Measurements from ENCODE around the gene STS. TPM values are rescaled to one million over a fixed set of nuclear protein-coding genes. Genes with fewer than 3 reads are reported as not detected.
A peak's percentile ranks its signal among the peaks of the same experiment; 100 is the strongest.

The STS gene
- total and polyA plus RNA-seq, 2 of the 4 experiments (the other 2 are of a cell fraction): 2.6 to 3.4 TPM

DNA sequence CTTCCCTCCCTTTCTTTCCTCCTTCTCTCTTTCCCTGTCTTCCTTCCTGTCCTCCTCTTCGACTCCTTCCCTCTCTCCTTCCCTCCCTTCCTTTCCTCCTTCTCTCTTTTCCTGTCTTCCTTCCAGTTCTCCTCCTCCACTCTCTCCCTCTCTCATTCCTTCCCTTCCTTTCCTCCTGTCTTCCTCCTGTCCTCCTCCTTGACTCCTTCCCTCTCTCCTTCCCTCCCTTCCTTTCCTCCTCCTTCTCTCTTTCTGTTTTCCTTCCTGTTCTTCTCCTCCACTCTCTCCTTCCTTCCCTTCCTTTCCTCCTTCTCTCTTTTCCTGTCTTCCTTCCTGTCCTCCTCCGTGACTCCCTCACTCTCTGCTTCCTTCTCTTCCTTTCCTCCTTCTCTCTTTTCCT lies 5.7 kb downstream of the STS start:
- Histone ChIP-seq H2BK20ac (ENCODE audit: low read depth, low read length) (no peak overlapping the region), H3K14ac (replicated peaks; ENCODE audit: low read depth, low read length) (no peak overlapping the region), H3K36me3 (ENCODE audit: control insufficient read depth, insufficient read depth, low read length) (no peaks in the 10 kb centered on the region), H3K27ac (ENCODE audit: insufficient read depth, low read length) (no peak overlapping the region), H3K4me1 (ENCODE audit: control insufficient read depth, insufficient read depth, low read length) (no peaks in the 10 kb centered on the region; the same call in 1 of the 2 replicates), H2BK15ac (ENCODE audit: low read depth, low read length) (no peak overlapping the region), H3K9me1 (ENCODE audit: insufficient read depth, low read length) (no peaks in the 10 kb centered on the region), H2BK5ac (ENCODE audit: low read depth, low read length, poor library complexity, severe bottlenecking) (no peak overlapping the region), H3K27me3 (ENCODE audit: control insufficient read depth, insufficient read depth, low read length) (peaks cover 6% of the 10 kb centered on the region; the same call in 1 of the 2 replicates), H2BK120ac (ENCODE audit: low read depth, low read length) (no peak overlapping the region), H3K79me1 (ENCODE audit: low read depth in 1 of 2, low read length in 2 of 2) (no peaks in the 10 kb centered on the region; a peak in 1 of 4 replicates), H3K4ac (ENCODE audit: low read depth, low read length) (no peak overlapping the region), H4K8ac (ENCODE audit: low read depth in 2 of 2, low read length in 2 of 2) (no peak overlapping the region), H3K4me3 (ENCODE audit: insufficient read depth, low read depth, low read length) (no peak overlapping the region), H2AFZ (replicated peaks; ENCODE audit: low read length, poor library complexity) (no peak overlapping the region), H3K4me2 (ENCODE audit: low read depth, low read length) (no peak overlapping the region), H4K20me1 (ENCODE audit: insufficient read depth, low read length) (no peaks in the 10 kb centered on the region), H4K5ac (ENCODE audit: low read depth, low read length) (no peak overlapping the region), H3K23ac (ENCODE audit: low read depth, low read length) (no peak overlapping the region), H4K91ac (ENCODE audit: insufficient read depth, low read depth, low read length) (no peak overlapping the region), H3K9me3 (ENCODE audit: control insufficient read depth, insufficient read depth, low read length) (no peaks in the 10 kb centered on the region), H2AK5ac (ENCODE audit: low read depth, low read length) (peak overlapping the region; percentile 54; the same call in 1 of the 2 replicates), H2AK9ac (replicated peaks; ENCODE audit: low read depth, low read length, poor library complexity) (no peak overlapping the region), H3K56ac (ENCODE audit: extremely low read depth, insufficient read depth, low read length) (no peak overlapping the region), H3K18ac (ENCODE audit: low read depth, low read length) (no peak overlapping the region), H3K9ac (ENCODE audit: low read depth, low read length) (no peak overlapping the region)
- 68% methylated on average over 2 of the region's 2 CpGs; no CpG with 5 or more reads in 1 of the 2 experiments for WGBS, 2 experiments (ENCODE audit: extremely low coverage in 2 of 2, insufficient read length in 1 of 2)
- ChIA-PET POLR2A (ENCODE audit: unreplicated experiment) (no interaction called here), CTCF (no interaction called here)
- in situ Hi-C loops (cut with MboI; ENCODE audit: low sequenced_read_pairs) (no loop called here), dilution Hi-C loops (cut with HindIII; ENCODE audit: low sequenced_read_pairs, unreplicated experiment) (no loop called here), intact Hi-C loops (cut with micrococcal nuclease) (no loop called here)
- no TSS peak for BruUV-seq (replicated peaks)
- ATAC-seq (ENCODE audit: low read depth) (no peak), DNase-seq (no peak)
- TF ChIP-seq BHLHE40 (IDR thresholded peaks at IDR 0.05; ENCODE audit: low read depth, low read length) (no peak), MXI1 (IDR thresholded peaks at IDR 0.05; ENCODE audit: borderline replicate concordance, low read depth, low read length) (no peak), RAD21 (IDR thresholded peaks at IDR 0.05; ENCODE audit: low read length) (no peak), SMC3 (IDR thresholded peaks at IDR 0.05; ENCODE audit: low read depth, low read length) (no peak), NFE2L2 (IDR thresholded peaks at IDR 0.05; ENCODE audit: low read depth, low read length) (no peak), CEBPB (IDR thresholded peaks at IDR 0.05; ENCODE audit: low read depth, low read length) (no peak), RFX5 (IDR thresholded peaks at IDR 0.05; ENCODE audit: low read depth, low read length) (no peak), MAFK (IDR thresholded peaks at IDR 0.05; ENCODE audit: low read depth, low read length) (no peak), FOS (IDR thresholded peaks at IDR 0.05; ENCODE audit: low read depth, low read length) (no peak), MAZ (IDR thresholded peaks at IDR 0.05; ENCODE audit: borderline replicate concordance, low read depth, low read length) (no peak), RCOR1 (IDR thresholded peaks at IDR 0.05; ENCODE audit: insufficient replicate concordance, low read length) (no peak), POLR2A (IDR thresholded peaks at IDR 0.05; ENCODE audit: low read depth, low read length) (no peak), CHD1 (IDR thresholded peaks at IDR 0.05; ENCODE audit: low read depth, low read length) (no peak)
- TF ChIP-seq, protein P1, sequence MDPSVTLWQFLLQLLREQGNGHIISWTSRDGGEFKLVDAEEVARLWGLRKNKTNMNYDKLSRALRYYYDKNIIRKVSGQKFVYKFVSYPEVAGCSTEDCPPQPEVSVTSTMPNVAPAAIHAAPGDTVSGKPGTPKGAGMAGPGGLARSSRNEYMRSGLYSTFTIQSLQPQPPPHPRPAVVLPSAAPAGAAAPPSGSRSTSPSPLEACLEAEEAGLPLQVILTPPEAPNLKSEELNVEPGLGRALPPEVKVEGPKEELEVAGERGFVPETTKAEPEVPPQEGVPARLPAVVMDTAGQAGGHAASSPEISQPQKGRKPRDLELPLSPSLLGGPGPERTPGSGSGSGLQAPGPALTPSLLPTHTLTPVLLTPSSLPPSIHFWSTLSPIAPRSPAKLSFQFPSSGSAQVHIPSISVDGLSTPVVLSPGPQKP (IDR thresholded peaks at IDR 0.05; ENCODE audit: borderline replicate concordance, low read depth, low read length): no peak
- TF ChIP-seq, protein P2, sequence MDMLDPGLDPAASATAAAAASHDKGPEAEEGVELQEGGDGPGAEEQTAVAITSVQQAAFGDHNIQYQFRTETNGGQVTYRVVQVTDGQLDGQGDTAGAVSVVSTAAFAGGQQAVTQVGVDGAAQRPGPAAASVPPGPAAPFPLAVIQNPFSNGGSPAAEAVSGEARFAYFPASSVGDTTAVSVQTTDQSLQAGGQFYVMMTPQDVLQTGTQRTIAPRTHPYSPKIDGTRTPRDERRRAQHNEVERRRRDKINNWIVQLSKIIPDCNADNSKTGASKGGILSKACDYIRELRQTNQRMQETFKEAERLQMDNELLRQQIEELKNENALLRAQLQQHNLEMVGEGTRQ (IDR thresholded peaks at IDR 0.05; ENCODE audit: low read depth, low read length): no peak
- TF ChIP-seq, protein P3, sequence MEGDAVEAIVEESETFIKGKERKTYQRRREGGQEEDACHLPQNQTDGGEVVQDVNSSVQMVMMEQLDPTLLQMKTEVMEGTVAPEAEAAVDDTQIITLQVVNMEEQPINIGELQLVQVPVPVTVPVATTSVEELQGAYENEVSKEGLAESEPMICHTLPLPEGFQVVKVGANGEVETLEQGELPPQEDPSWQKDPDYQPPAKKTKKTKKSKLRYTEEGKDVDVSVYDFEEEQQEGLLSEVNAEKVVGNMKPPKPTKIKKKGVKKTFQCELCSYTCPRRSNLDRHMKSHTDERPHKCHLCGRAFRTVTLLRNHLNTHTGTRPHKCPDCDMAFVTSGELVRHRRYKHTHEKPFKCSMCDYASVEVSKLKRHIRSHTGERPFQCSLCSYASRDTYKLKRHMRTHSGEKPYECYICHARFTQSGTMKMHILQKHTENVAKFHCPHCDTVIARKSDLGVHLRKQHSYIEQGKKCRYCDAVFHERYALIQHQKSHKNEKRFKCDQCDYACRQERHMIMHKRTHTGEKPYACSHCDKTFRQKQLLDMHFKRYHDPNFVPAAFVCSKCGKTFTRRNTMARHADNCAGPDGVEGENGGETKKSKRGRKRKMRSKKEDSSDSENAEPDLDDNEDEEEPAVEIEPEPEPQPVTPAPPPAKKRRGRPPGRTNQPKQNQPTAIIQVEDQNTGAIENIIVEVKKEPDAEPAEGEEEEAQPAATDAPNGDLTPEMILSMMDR (conservative IDR thresholded peaks at IDR 0.05; ENCODE audit: low read depth, low read length): no peak

All from IMR-90 (cell line).